SK-N-SH treated with all-trans-retinoic acid at 6 μM for 48 hours (cell line): ENCODE results near the gene PFKFB2.

Source experiments
- ATAC-seq: fragments of 200-7000 bp; cut with Tn5 transposase; 3 replicates; pipeline ENCODE4 v1.9.1; 2020; ENCODE audit warnings: mild to moderate bottlenecking, moderate library complexity
- ARNTL ChIP-seq: fragments of 450-650 bp; formaldehyde crosslinking; IDR thresholded peaks from 2 replicates; pipeline ENCODE4 v1.5.0; 2020; ENCODE audit warnings: low read depth, mild to moderate bottlenecking, moderate library complexity, borderline replicate concordance
- BACH2 ChIP-seq: fragments of 250-450 bp; sonication (Bioruptor Pico); IDR thresholded peaks from 2 replicates; pipeline ENCODE4 v1.9.0; 2021; ENCODE audit warnings: mild to moderate bottlenecking, borderline replicate concordance
- CREB5 ChIP-seq: fragments of 250-450 bp; sonication (Bioruptor Pico); IDR thresholded peaks from 2 replicates; pipeline ENCODE4 v1.5.1; 2020; ENCODE audit warnings: low read depth, mild to moderate bottlenecking, moderate library complexity
- CSDC2 ChIP-seq: fragments of 250-450 bp; sonication (Bioruptor Pico); IDR thresholded peaks from 2 replicates; pipeline ENCODE4 v1.5.0; 2020; ENCODE audit warnings: mild to moderate bottlenecking, moderate library complexity
- CSRNP3 ChIP-seq: fragments of 250-450 bp; sonication (Bioruptor Pico); IDR thresholded peaks from 2 replicates; pipeline ENCODE4 v1.5.1; 2021; ENCODE audit warnings: mild to moderate bottlenecking, moderate library complexity
- ESRRG ChIP-seq: fragments of 250-450 bp; sonication (Bioruptor Pico); IDR thresholded peaks from 2 replicates; pipeline ENCODE4 v1.6.1; 2021; ENCODE audit warnings: mild to moderate bottlenecking
- GLIS3 ChIP-seq: fragments of 250-450 bp; sonication (Bioruptor Pico); IDR thresholded peaks from 2 replicates; pipeline ENCODE4 v1.5.0; 2020; ENCODE audit warnings: mild to moderate bottlenecking, moderate library complexity
- ISL1 ChIP-seq: fragments of 250-450 bp; sonication (Bioruptor Pico); IDR thresholded peaks from 2 replicates; pipeline ENCODE4 v2.1.2; 2022; ENCODE audit warnings: mild to moderate bottlenecking, moderate library complexity
- OSR1 ChIP-seq: fragments of 250-450 bp; sonication (Bioruptor Pico); IDR thresholded peaks from 2 replicates; pipeline ENCODE4 v1.8.0; 2022; ENCODE audit warnings: moderate library complexity, mild to moderate bottlenecking, inconsistent platforms
- PATZ1 ChIP-seq: fragments of 250-450 bp; sonication (Bioruptor Pico); IDR thresholded peaks from 2 replicates; pipeline ENCODE4 v1.8.0; 2020; ENCODE audit warnings: mild to moderate bottlenecking, moderate library complexity, borderline replicate concordance
- POU6F1 ChIP-seq: fragments of 250-450 bp; sonication (Bioruptor Pico); IDR thresholded peaks from 2 replicates; pipeline ENCODE4 v1.8.0; 2021; ENCODE audit warnings: low read depth, mild to moderate bottlenecking, moderate library complexity, borderline replicate concordance
- RARB ChIP-seq: fragments of 250-450 bp; sonication (Bioruptor Pico); IDR thresholded peaks from 2 replicates; pipeline ENCODE4 v1.8.0; 2021; ENCODE audit warnings: mild to moderate bottlenecking, moderate library complexity
- SNAI2 ChIP-seq: fragments of 250-450 bp; sonication (Bioruptor Pico); IDR thresholded peaks from 2 replicates; pipeline ENCODE4 v1.5.0; 2020; ENCODE audit warnings: mild to moderate bottlenecking, moderate library complexity
- TCF4 ChIP-seq: fragments of 250-450 bp; sonication (Bioruptor Pico); IDR thresholded peaks from 2 replicates; pipeline ENCODE4 v1.8.0; 2021; ENCODE audit warnings: mild to moderate bottlenecking, moderate library complexity, borderline replicate concordance
- TOX ChIP-seq: fragments of 250-450 bp; sonication (Bioruptor Pico); IDR thresholded peaks from 2 replicates; pipeline ENCODE4 v1.8.0; 2021; ENCODE audit warnings: mild to moderate bottlenecking, moderate library complexity, borderline replicate concordance
- TSHZ2 ChIP-seq: fragments of 250-450 bp; sonication (Bioruptor Pico); IDR thresholded peaks from 2 replicates; pipeline ENCODE4 v1.5.0; 2020; ENCODE audit warnings: mild to moderate bottlenecking, moderate library complexity
- ZC3H10 ChIP-seq: fragments of 250-450 bp; sonication (Bioruptor Pico); IDR thresholded peaks from 2 replicates; pipeline ENCODE4 v1.5.1; 2021; ENCODE audit warnings: mild to moderate bottlenecking, moderate library complexity
- ZFP3 ChIP-seq: fragments of 250-450 bp; sonication (Bioruptor Pico); IDR thresholded peaks from 2 replicates; pipeline ENCODE4 v1.5.0; 2020; ENCODE audit warnings: mild to moderate bottlenecking, moderate library complexity
- ZFP30 ChIP-seq: fragments of 450-650 bp; formaldehyde crosslinking; IDR thresholded peaks from 2 replicates; pipeline ENCODE4 v1.5.0; 2022; ENCODE audit warnings: mild to moderate bottlenecking, moderate library complexity
- ZNF565 ChIP-seq: fragments of 450-650 bp; formaldehyde crosslinking; conservative IDR thresholded peaks from 2 replicates; pipeline ENCODE4 v1.5.0; 2020; ENCODE audit warnings: low read depth, mild to moderate bottlenecking, moderate library complexity
- ZNF70 ChIP-seq: fragments of 450-650 bp; formaldehyde crosslinking; IDR thresholded peaks from 2 replicates; pipeline ENCODE4 v1.5.0; 2020; ENCODE audit warnings: mild to moderate bottlenecking, moderate library complexity
- ZNF8 ChIP-seq: fragments of 450-650 bp; formaldehyde crosslinking; IDR thresholded peaks from 2 replicates; pipeline ENCODE4 v1.5.0; 2020; ENCODE audit warnings: mild to moderate bottlenecking, moderate library complexity

PFKFB2 gene

GRCh38 chr1:207019161-207019560, 33.9 kb upstream of the PFKFB2 start:
- ATAC-seq, result no peak
- TF ChIP-seq ZC3H10 (CRISPR knock-in tag), result no peak
- TF ChIP-seq PATZ1 (CRISPR knock-in tag), result no peak
- TF ChIP-seq ARNTL (CRISPR knock-in tag), result no peak
- TF ChIP-seq ESRRG (CRISPR knock-in tag), result no peak
- TF ChIP-seq ZNF8 (CRISPR knock-in tag), result no peak
- TF ChIP-seq TSHZ2 (CRISPR knock-in tag), result no peak
- no peak for TF ChIP-seq ZFP30
- TF ChIP-seq CREB5, result no peak
- TF ChIP-seq ISL1 (CRISPR knock-in tag), result no peak
- TF ChIP-seq RARB (CRISPR knock-in tag), result no peak
- no peak for TF ChIP-seq CSRNP3
- no peak for TF ChIP-seq BACH2 (CRISPR knock-in tag)
- no peak for TF ChIP-seq TCF4
- no peak for TF ChIP-seq GLIS3 (CRISPR knock-in tag)
- TF ChIP-seq ZNF70 (CRISPR knock-in tag), result no peak
- TF ChIP-seq OSR1 (CRISPR knock-in tag), result no peak
- no peak for TF ChIP-seq ZFP3 (CRISPR knock-in tag)
- TF ChIP-seq POU6F1 (CRISPR knock-in tag), result no peak
- no peak for TF ChIP-seq SNAI2 (CRISPR knock-in tag)
- TF ChIP-seq TOX, result no peak

GRCh38 chr1:207019661-207020060, 33.4 kb upstream of the PFKFB2 start:
- ATAC-seq, result no peak
- TF ChIP-seq ZNF565 (no peak), POU6F1 (CRISPR knock-in tag) (no peak)

- ATAC-seq, result no peak
- TF ChIP-seq CSRNP3 (no peak), TOX (no peak), OSR1 (CRISPR knock-in tag) (no peak), CSDC2 (CRISPR knock-in tag) (no peak), ZNF8 (CRISPR knock-in tag) (no peak), PATZ1 (CRISPR knock-in tag) (no peak), ARNTL (CRISPR knock-in tag) (no peak), POU6F1 (CRISPR knock-in tag) (no peak)
Measured at GRCh38 chr1:207020065-207020708, 32.9 kb upstream of the PFKFB2 start.
